ENCODE measurements around the gene KLHL7. TPM values are rescaled to one million over a fixed set of nuclear protein-coding genes. Genes with fewer than 3 reads are reported as not detected.

KLHL7 gene
- total RNA-seq, 3 donors from 2014 or later (not counting 1 experiment from before 2014, with no cell fraction given), result 13.9 to 19.1 (median 14.5) TPM

DNA sequence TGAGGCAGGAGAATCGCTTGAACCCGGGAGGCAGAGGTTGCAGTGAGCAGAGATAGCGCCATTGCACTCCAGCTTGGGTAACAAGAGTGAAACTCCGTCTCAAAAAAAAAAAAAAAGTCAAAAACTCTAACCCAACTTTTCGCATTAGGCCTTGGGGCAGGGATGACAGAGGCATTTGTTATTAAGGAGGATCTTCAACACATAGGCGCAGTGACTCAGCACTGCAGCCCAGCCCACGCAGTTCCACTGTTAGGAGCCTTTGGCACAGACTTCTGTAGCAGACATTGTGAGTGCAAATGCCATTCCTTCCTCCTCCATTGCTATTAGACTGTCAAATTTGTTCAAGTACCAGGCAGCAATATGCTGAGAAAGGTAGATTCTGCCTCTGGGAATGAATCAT lies 43.1 kb upstream of the KLHL7 start:
- Mint-ChIP-seq H3K36me3 (no peaks in the 10 kb centered on the region), H3K4me3 (no peak overlapping the region), H3K27ac (no peak overlapping the region), H3K27me3 (ENCODE audit: low read depth in 2 of 2) (peaks cover 10 to 23% of the 10 kb centered on the region in 2 donors), H3K4me1 (no peaks in the 10 kb centered on the region), H3K9me3 (no peaks in the 10 kb centered on the region)
- Histone ChIP-seq H3K27me3 (ENCODE audit: control insufficient read depth, insufficient read depth, low read length) (no peaks in the 10 kb centered on the region), H3K36me3 (ENCODE audit: control insufficient read depth, insufficient read depth, low read length) (no peaks in the 10 kb centered on the region), H3K9me3 (ENCODE audit: control insufficient read depth, insufficient read depth, low read length) (no peaks in the 10 kb centered on the region), H3K4me3 (ENCODE audit: low read length) (no peak overlapping the region), H3K4me1 (ENCODE audit: control insufficient read depth, insufficient read depth, low read length) (no peaks in the 10 kb centered on the region), H3K27ac (ENCODE audit: low read length) (no peak overlapping the region)
- ATAC-seq (no peak), DNase-seq (no peak)
- intact Hi-C loops (cut with micrococcal nuclease), result no loop called here
- no peak for TF ChIP-seq CTCF (IDR thresholded peaks at IDR 0.05)
- WGBS (ENCODE audit: insufficient coverage), result 96% methylated on average over 5 of the region's 7 CpGs

DNA sequence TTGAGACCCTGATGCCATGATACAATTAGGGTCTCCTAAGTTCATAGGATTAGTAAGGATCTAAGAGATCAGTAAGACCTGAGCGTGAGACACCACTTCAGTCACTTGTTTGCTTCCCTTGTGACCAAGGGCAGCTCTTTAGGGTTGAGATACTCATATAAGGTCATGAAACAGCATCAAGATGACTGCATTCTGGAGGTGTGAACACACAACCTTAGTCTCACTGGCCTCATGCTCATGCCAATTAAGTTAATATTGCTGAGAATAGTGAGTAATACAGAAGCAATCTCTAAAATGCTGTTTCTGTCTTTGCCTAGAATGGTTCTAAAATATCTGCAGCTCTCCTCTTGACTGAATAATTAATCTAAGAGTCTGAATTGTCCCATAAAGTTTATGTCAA lies 39.6 kb upstream of the KLHL7 start:
- no peak overlapping the region for H3K4me3 Mint-ChIP-seq
- Histone ChIP-seq H3K27ac (ENCODE audit: low read length) (no peak overlapping the region), H3K27me3 (ENCODE audit: control insufficient read depth, insufficient read depth, low read length) (no peaks in the 10 kb centered on the region), H3K4me3 (ENCODE audit: low read length) (no peak overlapping the region), H3K9me3 (ENCODE audit: control insufficient read depth, insufficient read depth, low read length) (no peaks in the 10 kb centered on the region), H3K36me3 (ENCODE audit: control insufficient read depth, insufficient read depth, low read length) (no peaks in the 10 kb centered on the region), H3K4me1 (ENCODE audit: control insufficient read depth, insufficient read depth, low read length) (no peaks in the 10 kb centered on the region)
- H3K9me3 Mint-ChIP-seq, result no peaks in the 10 kb centered on the region
- intact Hi-C loops (cut with micrococcal nuclease), result no loop called here
- WGBS (ENCODE audit: insufficient coverage), result 88% methylated on average over 1 of the region's 1 CpG
- DNase-seq (no peak), ATAC-seq (no peak)
- no peak for TF ChIP-seq CTCF (IDR thresholded peaks at IDR 0.05)
- H3K27ac Mint-ChIP-seq, result no peak overlapping the region
- peaks cover 9 to 28% of the 10 kb centered on the region in 2 donors for H3K27me3 Mint-ChIP-seq (ENCODE audit: low read depth in 2 of 2)
- H3K36me3 Mint-ChIP-seq, result no peaks in the 10 kb centered on the region
- H3K4me1 Mint-ChIP-seq, result no peaks in the 10 kb centered on the region

- intact Hi-C loops (cut with micrococcal nuclease), result no loop called here
- no peaks in the 10 kb centered on the region for H3K4me1 ChIP-seq (ENCODE audit: control insufficient read depth, insufficient read depth, low read length)
- H3K27ac Mint-ChIP-seq, result no peak overlapping the region
- H3K9me3 ChIP-seq (ENCODE audit: control insufficient read depth, insufficient read depth, low read length), result no peaks in the 10 kb centered on the region
- H3K4me3 ChIP-seq (ENCODE audit: low read length), result no peak overlapping the region
- WGBS (ENCODE audit: insufficient coverage), result 100% methylated on average over 1 of the region's 1 CpG
- no peaks in the 10 kb centered on the region for H3K27me3 ChIP-seq (ENCODE audit: control insufficient read depth, insufficient read depth, low read length)
- TF ChIP-seq CTCF (IDR thresholded peaks at IDR 0.05), result no peak
- no peaks in the 10 kb centered on the region for H3K36me3 ChIP-seq (ENCODE audit: control insufficient read depth, insufficient read depth, low read length)
- H3K36me3 Mint-ChIP-seq, result no peaks in the 10 kb centered on the region
- H3K9me3 Mint-ChIP-seq, result no peaks in the 10 kb centered on the region
- no peaks in the 10 kb centered on the region for H3K4me1 Mint-ChIP-seq
- H3K27ac ChIP-seq (ENCODE audit: low read length), result no peak overlapping the region
- no peak overlapping the region for H3K4me3 Mint-ChIP-seq
- DNase-seq (no peak), ATAC-seq (no peak)
- H3K27me3 Mint-ChIP-seq (ENCODE audit: low read depth in 2 of 2), result peaks cover 6 to 28% of the 10 kb centered on the region in 2 donors
These were observed 38.3 kb upstream of the KLHL7 start for GRCh38 chr7:23067271-23067670.

GRCh38 chr7:23072048-23072447 lies 33.5 kb upstream of the KLHL7 start:
- no peak overlapping the region for H3K4me3 ChIP-seq (ENCODE audit: low read length)
- H3K9me3 ChIP-seq (ENCODE audit: control insufficient read depth, insufficient read depth, low read length), result no peaks in the 10 kb centered on the region
- H3K27me3 ChIP-seq (ENCODE audit: control insufficient read depth, insufficient read depth, low read length), result no peaks in the 10 kb centered on the region
- H3K9me3 Mint-ChIP-seq, result no peaks in the 10 kb centered on the region
- TF ChIP-seq CTCF (IDR thresholded peaks at IDR 0.05), result no peak
- no peak overlapping the region for H3K27ac ChIP-seq (ENCODE audit: low read length)
- no peaks in the 10 kb centered on the region for H3K4me1 Mint-ChIP-seq
- no peaks in the 10 kb centered on the region for H3K4me1 ChIP-seq (ENCODE audit: control insufficient read depth, insufficient read depth, low read length)
- ATAC-seq (no peak), DNase-seq (no peak)
- intact Hi-C loops (cut with micrococcal nuclease), result no loop called here
- H3K36me3 Mint-ChIP-seq, result no peaks in the 10 kb centered on the region
- no peaks in the 10 kb centered on the region for H3K36me3 ChIP-seq (ENCODE audit: control insufficient read depth, insufficient read depth, low read length)
- H3K27me3 Mint-ChIP-seq (ENCODE audit: low read depth in 2 of 2), result peaks cover 10 to 25% of the 10 kb centered on the region in 2 donors
- no peak overlapping the region for H3K27ac Mint-ChIP-seq
- H3K4me3 Mint-ChIP-seq, result no peak overlapping the region
